ENCODE data around the gene ST6GALNAC1.

Gene ST6GALNAC1

GRCh38 chr17:76657505-76658241 is 14.1 kb upstream of the ST6GALNAC1 start:
- no peak for TF ChIP-seq ZFX (IDR thresholded peaks at IDR 0.05; ENCODE audit: borderline replicate concordance)
- no peak overlapping the region for H3K27ac ChIP-seq

GRCh38 chr17:76654408-76654807 is 10.9 kb upstream of the ST6GALNAC1 start:
- no peak for TF ChIP-seq ZFX (IDR thresholded peaks at IDR 0.05; ENCODE audit: borderline replicate concordance)
- no peak for TF ChIP-seq CTCF (IDR thresholded peaks at IDR 0.05)
- H3K27ac ChIP-seq: no peak overlapping the region

GRCh38 chr17:76650504-76650903 is 6.9 kb upstream of the ST6GALNAC1 start:
- no peak for TF ChIP-seq ZFX (IDR thresholded peaks at IDR 0.05; ENCODE audit: borderline replicate concordance)
- no peak for TF ChIP-seq CTCF (IDR thresholded peaks at IDR 0.05)
- no peak overlapping the region for H3K27ac ChIP-seq

GRCh38 chr17:76646712-76647111 is 3.2 kb upstream of the ST6GALNAC1 start:
- TF ChIP-seq ZFX (IDR thresholded peaks at IDR 0.05; ENCODE audit: borderline replicate concordance) (no peak), CTCF (IDR thresholded peaks at IDR 0.05) (no peak)

GRCh38 chr17:76645481-76645880 is 1.9 kb upstream of the ST6GALNAC1 start:
- H3K27ac ChIP-seq: peak overlapping the region; percentile 33
- TF ChIP-seq ZFX (IDR thresholded peaks at IDR 0.05; ENCODE audit: borderline replicate concordance): no peak
- TF ChIP-seq CTCF (IDR thresholded peaks at IDR 0.05): no peak

More at GRCh38 chr17:76646712-76647111, 3.2 kb upstream of the ST6GALNAC1 start:
- no peak overlapping the region for H3K27ac ChIP-seq

- H3K27ac ChIP-seq: peak overlapping the region; percentile 33
- TF ChIP-seq ZFX (IDR thresholded peaks at IDR 0.05; ENCODE audit: borderline replicate concordance) (no peak), CTCF (IDR thresholded peaks at IDR 0.05) (no peak)
Measured at GRCh38 chr17:76644995-76645394, 1.4 kb upstream of the ST6GALNAC1 start.

GRCh38 chr17:76642994-76643393 is 563 bp downstream of the ST6GALNAC1 start:
- TF ChIP-seq ZFX (IDR thresholded peaks at IDR 0.05; ENCODE audit: borderline replicate concordance): no peak
- no peak for TF ChIP-seq CTCF (IDR thresholded peaks at IDR 0.05)
- H3K27ac ChIP-seq: no peak overlapping the region
